ENCODE results near the gene TRPC6. TPM values are rescaled to one million over a fixed set of nuclear protein-coding genes. Genes with fewer than 3 reads are reported as not detected.

The TRPC6 gene
- polyA plus RNA-seq, 1 donor (not counting 4 experiments of a cell fraction or from before 2014, with no cell fraction given), result 0.04 TPM

DNA sequence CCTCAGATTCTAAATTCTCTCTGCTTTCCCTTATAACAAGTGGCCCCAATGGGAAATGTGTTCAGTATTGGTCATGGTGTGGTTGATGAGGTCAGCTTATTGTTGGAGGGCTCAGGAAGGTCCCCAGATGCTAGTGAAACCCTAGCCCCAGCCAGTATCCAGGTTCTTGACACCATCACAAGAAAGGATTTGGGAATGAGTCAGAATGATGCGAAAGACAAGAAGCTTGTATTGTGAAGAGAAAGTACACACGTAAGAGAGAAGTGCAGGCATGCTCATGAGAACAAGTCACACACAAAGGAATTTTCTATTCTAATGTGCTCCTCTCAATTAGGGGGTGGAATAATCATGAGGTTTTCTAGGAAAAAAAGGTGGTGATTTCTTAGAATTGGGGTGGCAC is 34.9 kb upstream of the TRPC6 start:
- H3K27ac ChIP-seq (ENCODE audit: control insufficient read depth, insufficient read depth, low read length), result peak overlapping the region; percentile 90
- H3K9me3 ChIP-seq (ENCODE audit: control insufficient read depth, low read depth, low read length), result no peaks in the 10 kb centered on the region
- no peak overlapping the region for H2AFZ ChIP-seq (ENCODE audit: control insufficient read depth, low read length)
- H3K27me3 ChIP-seq (ENCODE audit: control insufficient read depth, extremely low read depth, insufficient read depth, low read length), result no peaks in the 10 kb centered on the region
- peaks cover 27% of the 10 kb centered on the region for H3K4me1 ChIP-seq (ENCODE audit: control insufficient read depth, extremely low read depth, insufficient read depth, low read length)
- H3K9ac ChIP-seq (ENCODE audit: control insufficient read depth, extremely low read depth, insufficient read depth, low read length), result peak overlapping the region; percentile 5
- H3K79me2 ChIP-seq (ENCODE audit: control insufficient read depth, insufficient read depth, low read length), result no peaks in the 10 kb centered on the region
- dilution Hi-C loops (cut with MboI; ENCODE audit: extremely low pct_ligation_motif_present, low sequenced_read_pairs), result no loop called here
- TF ChIP-seq, protein P1, sequence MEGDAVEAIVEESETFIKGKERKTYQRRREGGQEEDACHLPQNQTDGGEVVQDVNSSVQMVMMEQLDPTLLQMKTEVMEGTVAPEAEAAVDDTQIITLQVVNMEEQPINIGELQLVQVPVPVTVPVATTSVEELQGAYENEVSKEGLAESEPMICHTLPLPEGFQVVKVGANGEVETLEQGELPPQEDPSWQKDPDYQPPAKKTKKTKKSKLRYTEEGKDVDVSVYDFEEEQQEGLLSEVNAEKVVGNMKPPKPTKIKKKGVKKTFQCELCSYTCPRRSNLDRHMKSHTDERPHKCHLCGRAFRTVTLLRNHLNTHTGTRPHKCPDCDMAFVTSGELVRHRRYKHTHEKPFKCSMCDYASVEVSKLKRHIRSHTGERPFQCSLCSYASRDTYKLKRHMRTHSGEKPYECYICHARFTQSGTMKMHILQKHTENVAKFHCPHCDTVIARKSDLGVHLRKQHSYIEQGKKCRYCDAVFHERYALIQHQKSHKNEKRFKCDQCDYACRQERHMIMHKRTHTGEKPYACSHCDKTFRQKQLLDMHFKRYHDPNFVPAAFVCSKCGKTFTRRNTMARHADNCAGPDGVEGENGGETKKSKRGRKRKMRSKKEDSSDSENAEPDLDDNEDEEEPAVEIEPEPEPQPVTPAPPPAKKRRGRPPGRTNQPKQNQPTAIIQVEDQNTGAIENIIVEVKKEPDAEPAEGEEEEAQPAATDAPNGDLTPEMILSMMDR (optimal IDR thresholded peaks at IDR 0.05 in 1 of 3, IDR thresholded peaks at IDR 0.05 in 1 of 3, conservative IDR thresholded peaks at IDR 0.05 in 1 of 3; ENCODE audit: extremely low read depth in 1 of 3, insufficient read depth in 2 of 3, low read length in 3 of 3), result no peak
- no peak for TF ChIP-seq EZH2 (IDR thresholded peaks at IDR 0.05; ENCODE audit: low read length)
- H3K4me2 ChIP-seq (ENCODE audit: control insufficient read depth, extremely low read depth, insufficient read depth, low read depth, low read length), result peak overlapping the region; percentile 71
- no peaks in the 10 kb centered on the region for H3K9me1 ChIP-seq (ENCODE audit: control insufficient read depth, extremely low read depth, insufficient read depth, low read length)
- no peaks in the 10 kb centered on the region for H4K20me1 ChIP-seq (ENCODE audit: control insufficient read depth, extremely low read depth, insufficient read depth, low read length)
- no peaks in the 10 kb centered on the region for H3K36me3 ChIP-seq (ENCODE audit: control insufficient read depth in 2 of 2, extremely low read depth in 1 of 2, insufficient read depth in 2 of 2, low read length in 2 of 2)
- peak overlapping the region in 1 of 3 experiments; percentile 26 for H3K4me3 ChIP-seq (ENCODE audit: control insufficient read depth in 2 of 3, extremely low read depth in 1 of 3, insufficient read depth in 2 of 3, low read depth in 1 of 3, low read length in 3 of 3)
- FAIRE-seq, result peak; percentile 93
- peak; percentile 92 for DNase-seq (ENCODE audit: low read depth, low spot score)

DNA sequence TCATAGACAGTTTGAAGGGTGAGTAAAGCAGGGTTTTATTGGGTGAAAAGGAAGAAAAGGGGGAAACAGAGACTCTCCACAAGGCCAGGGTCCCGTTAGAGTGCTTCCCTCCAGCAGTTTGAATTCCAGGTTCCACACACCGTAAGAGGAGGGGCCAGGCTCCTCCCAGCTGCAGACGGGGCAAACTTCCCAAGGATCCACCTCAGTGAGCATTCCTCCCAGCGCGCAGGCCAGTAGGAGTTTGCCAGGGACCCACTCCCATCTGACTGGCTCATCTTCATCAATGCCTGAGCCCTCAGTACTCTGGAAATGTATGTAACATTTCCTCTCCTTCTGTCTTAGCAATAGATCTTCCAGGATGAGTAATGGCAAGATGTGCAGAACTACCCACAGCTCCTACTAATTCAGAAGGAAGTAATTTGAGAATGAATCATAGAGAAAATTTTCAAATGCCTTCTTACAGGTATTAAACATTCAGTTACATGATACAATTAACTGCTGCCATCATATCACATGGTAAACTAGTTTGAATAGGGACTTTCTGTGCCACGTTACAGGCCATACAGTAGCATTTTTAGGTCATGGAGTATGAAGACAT is 34.0 kb upstream of the TRPC6 start:
- no peaks in the 10 kb centered on the region for H3K9me3 ChIP-seq (ENCODE audit: control insufficient read depth, low read depth, low read length)
- peak overlapping the region; percentile 67 for H2AFZ ChIP-seq (ENCODE audit: control insufficient read depth, low read length)
- no peak overlapping the region for H3K4me3 ChIP-seq (ENCODE audit: control insufficient read depth in 2 of 3, extremely low read depth in 1 of 3, insufficient read depth in 2 of 3, low read depth in 1 of 3, low read length in 3 of 3)
- H3K27me3 ChIP-seq (ENCODE audit: control insufficient read depth, extremely low read depth, insufficient read depth, low read length), result no peaks in the 10 kb centered on the region
- H3K79me2 ChIP-seq (ENCODE audit: control insufficient read depth, insufficient read depth, low read length), result no peaks in the 10 kb centered on the region
- DNase-seq (ENCODE audit: low read depth, low spot score) (peak; percentile 78), FAIRE-seq (peak; percentile 93)
- H3K4me2 ChIP-seq (ENCODE audit: control insufficient read depth, extremely low read depth, insufficient read depth, low read depth, low read length), result peak overlapping the region; percentile 71
- H3K9me1 ChIP-seq (ENCODE audit: control insufficient read depth, extremely low read depth, insufficient read depth, low read length), result no peaks in the 10 kb centered on the region
- dilution Hi-C loops (cut with MboI; ENCODE audit: extremely low pct_ligation_motif_present, low sequenced_read_pairs), result no loop called here
- no peaks in the 10 kb centered on the region for H3K36me3 ChIP-seq (ENCODE audit: control insufficient read depth in 2 of 2, extremely low read depth in 1 of 2, insufficient read depth in 2 of 2, low read length in 2 of 2)
- peak overlapping the region; percentile 24 for H3K9ac ChIP-seq (ENCODE audit: control insufficient read depth, extremely low read depth, insufficient read depth, low read length)
- peak overlapping the region; percentile 90 for H3K27ac ChIP-seq (ENCODE audit: control insufficient read depth, insufficient read depth, low read length)
- TF ChIP-seq, protein P1 (optimal IDR thresholded peaks at IDR 0.05 in 1 of 3, IDR thresholded peaks at IDR 0.05 in 1 of 3, conservative IDR thresholded peaks at IDR 0.05 in 1 of 3; ENCODE audit: extremely low read depth in 1 of 3, insufficient read depth in 2 of 3, low read length in 3 of 3), result no peak
- TF ChIP-seq EZH2 (IDR thresholded peaks at IDR 0.05; ENCODE audit: low read length), result no peak
- no peaks in the 10 kb centered on the region for H4K20me1 ChIP-seq (ENCODE audit: control insufficient read depth, extremely low read depth, insufficient read depth, low read length)
- peaks cover 27% of the 10 kb centered on the region for H3K4me1 ChIP-seq (ENCODE audit: control insufficient read depth, extremely low read depth, insufficient read depth, low read length)

All from keratinocyte (primary cell).